ENCODE data around the gene WDR45B.
A peak's percentile ranks its signal among the peaks of the same experiment; 100 is the strongest.

Gene WDR45B

DNA sequence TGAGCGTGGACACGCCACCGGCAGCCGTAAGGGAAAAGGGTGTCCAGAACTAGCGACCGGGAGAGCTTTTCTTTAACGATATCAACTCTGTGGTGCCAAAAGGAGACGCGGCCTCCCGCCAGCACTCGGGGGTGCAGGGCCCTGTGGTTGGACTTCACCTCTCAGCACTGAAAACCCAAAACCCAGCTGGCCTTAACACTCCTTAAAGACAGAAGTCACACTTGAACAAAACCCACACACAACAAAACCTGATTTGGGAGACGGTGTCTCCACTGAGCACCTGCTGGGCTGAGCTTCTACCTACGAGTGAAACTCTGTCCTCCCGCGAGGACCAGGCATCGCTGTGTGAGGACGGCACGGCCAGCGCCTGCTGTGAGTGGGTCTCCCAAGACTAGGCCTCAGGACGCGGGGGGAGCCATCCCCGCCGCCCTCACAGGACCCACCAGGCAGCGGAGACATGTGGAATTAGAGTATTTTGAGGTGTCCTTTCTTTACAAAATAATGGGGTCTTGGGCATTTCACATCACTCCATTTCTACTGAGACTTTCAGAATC is 46.7 kb downstream of the WDR45B start:
- no peak for DNase-seq (ENCODE audit: low spot score)
- FAIRE-seq, result no peak

- no peak for FAIRE-seq
Observed at GRCh38 chr17:82600731-82601446, 47.4 kb downstream of the WDR45B start.

GRCh38 chr17:82599674-82600661 is 48.3 kb downstream of the WDR45B start:
- DNase-seq (ENCODE audit: low spot score) (no peak), FAIRE-seq (no peak)

More at GRCh38 chr17:82600731-82601446, 47.4 kb downstream of the WDR45B start:
- DNase-seq (ENCODE audit: low spot score), result no peak

- DNase-seq (ENCODE audit: low spot score), result peak; percentile 74
- FAIRE-seq, result no peak
Observed at GRCh38 chr17:82598256-82599119, 49.8 kb downstream of the WDR45B start.

DNA sequence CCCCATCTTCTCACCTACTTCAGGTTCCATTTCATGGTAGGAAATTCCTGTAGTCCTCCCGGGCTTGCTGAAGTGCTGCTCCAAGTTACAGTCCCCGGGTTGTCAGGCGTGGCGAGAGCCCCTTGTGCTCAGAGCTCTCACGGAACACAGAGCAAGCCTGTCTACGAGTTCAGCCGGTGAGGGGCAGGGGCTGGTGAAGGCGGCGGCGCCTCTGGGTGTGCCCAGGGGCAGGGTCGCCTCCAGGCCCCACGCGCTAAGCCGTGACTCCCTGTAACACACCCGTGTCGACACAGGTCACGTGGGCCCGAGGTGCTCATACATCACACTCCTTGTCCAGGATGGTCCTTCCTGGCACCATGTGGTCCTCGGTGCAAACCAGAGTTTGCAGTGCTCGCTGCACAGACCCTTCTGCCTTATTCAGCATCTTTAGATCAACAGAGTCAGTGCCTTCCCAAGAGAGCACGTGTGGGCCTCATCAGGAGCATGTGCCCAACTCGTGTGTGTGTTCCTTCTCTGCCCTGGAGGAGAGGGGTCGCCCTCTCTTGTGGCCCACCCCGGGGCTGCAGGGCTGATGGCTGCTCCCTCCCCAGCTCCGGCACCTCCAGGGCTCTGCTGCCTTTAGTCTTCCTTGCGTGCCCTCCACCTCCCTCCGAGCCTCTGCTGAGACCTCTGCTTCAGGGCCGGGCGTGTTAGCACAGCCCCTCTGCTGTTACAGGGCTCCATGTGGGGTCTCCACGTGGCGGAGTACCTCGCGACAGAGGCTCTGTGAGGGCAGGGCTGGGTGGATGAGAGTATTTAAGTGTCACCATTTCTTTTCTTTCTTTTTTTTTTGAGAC is 51.2 kb downstream of the WDR45B start:
- FAIRE-seq (no peak), DNase-seq (ENCODE audit: low spot score) (no peak)

- FAIRE-seq (no peak), DNase-seq (ENCODE audit: low spot score) (no peak)
Observed at GRCh38 chr17:82596296-82596695, 51.9 kb downstream of the WDR45B start.

DNA sequence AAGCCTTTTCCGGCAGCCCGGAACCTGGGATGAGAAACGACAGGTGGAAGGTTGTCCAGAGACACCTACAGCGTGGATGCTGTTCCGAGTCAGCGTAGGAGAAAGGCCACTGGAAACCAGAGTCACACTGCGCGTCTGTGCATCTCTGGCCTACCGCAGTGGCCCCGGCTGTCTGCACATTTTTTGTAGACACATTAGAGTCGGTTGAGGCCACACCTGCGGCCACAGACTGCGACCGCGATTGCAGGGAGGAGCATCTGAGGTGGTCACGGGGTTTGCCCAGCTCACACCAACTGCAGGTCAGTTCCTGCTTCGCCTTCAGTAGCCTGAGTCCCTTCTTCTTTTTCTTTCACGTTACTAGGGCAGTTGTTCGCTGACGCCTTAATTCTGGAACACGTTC is 52.4 kb downstream of the WDR45B start:
- DNase-seq (ENCODE audit: low spot score) (no peak), FAIRE-seq (no peak)

DNA sequence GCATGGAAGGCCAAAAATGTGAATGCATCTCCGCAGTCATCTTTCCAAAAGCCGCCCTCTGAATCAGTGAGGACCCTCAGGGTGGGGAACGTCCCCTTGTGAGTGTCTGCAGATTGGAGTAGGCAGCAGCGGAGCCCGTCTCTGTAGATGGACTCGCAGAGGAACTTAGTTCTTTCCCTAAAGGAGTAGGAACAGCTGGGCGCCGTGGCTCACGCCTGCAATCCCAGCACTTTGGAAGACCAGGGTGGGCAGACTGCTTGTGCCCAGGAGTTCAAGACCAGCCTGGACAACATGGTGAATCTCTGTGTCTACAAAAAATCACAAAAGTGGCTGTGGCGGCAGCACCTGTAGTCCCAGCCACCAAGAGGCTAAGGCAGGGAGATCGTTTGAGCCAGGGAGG is 53.7 kb downstream of the WDR45B start:
- FAIRE-seq, result no peak

DNA sequence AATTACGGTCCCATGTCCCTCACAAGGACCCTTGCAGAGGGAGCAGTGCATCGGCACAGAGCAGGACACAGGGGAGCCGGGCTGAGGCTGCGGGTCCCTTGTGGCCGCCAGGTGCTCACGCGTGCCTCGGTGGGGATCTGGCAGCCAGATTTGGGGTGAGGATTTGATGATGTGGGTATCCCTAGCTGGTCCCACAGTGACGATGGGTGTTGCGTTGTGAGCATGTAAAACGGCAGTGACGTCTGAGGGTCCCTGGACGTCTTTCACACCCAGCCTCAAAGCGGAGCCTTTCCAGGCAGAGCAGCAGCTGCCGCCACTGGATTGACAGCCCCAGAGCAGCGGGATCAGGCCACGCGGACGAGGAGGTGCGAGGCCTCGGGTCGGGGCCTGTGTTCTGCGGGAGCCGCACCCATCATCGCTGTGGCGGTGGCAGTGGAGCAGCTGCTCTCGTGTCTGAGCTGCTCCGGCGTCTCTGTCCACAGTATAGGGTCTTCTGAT is 54.6 kb downstream of the WDR45B start:
- DNase-seq (ENCODE audit: low spot score) (no peak), FAIRE-seq (no peak)

More for the DNA sequence above, 53.7 kb downstream of the WDR45B start:
- no peak for DNase-seq (ENCODE audit: low spot score)

DNA sequence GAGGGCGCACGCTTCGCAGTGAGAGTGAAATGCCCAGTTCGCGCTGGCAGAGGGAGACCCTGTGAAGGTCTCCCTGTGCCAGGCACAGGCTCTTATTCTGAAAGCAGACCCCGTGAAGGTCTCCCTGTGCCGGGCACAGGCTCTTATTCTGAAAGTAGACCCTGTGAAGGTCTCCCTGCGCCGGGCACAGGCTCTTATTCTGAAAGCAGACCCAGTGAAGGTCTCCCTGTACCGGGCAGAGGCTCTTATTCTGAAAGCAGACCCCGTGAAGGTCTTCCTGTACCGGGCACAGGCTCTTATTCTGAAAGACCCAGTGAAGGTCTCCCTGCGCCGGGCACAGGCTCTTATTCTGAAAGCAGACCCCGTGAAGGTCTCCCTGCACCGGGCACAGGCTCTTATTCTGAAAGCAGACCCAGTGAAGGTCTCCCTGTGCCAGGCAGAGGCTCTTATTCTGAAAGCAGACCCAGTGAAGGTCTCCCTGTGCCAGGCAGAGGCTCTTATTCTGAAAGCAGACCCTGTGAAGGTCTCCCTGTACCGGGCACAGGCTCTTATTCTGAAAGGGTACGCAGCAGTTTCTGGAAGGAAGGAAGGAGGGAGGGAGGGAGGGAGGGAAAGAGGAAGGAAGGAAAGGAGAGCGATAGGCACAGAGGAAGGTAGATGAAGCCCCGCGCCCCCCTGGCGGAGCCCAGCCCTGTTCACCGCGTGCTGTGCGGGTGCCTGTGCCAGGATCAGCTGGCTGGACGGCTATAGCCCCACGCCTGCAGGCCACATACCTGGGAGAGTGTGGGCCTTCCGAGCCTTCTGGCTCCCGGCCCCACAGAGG is 55.3 kb downstream of the WDR45B start:
- DNase-seq (ENCODE audit: low spot score) (peak; percentile 72), FAIRE-seq (peak; percentile 10)

DNA sequence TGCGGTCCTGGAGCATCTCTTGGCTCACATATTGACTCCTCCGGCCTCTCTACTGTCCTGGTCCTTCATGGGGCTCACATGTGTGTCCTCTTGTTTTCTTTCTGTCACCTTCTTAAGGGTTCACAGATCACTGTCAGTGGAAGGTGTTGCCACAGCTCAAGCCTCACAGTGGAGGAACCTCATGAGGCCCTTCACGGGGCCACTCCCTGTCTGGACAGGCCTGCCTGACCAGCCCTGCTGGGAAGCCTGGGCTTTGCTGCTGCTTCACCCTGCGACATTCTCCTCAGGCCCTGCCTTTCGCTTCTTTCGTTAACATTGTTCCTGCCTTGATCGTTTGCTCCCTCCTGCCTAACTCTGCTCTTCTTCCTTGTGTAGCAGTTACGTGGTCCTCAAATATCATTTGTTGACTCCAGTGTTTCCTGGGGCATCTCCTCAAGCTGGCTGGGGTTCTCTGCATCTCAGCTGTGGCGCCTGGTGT is 55.9 kb downstream of the WDR45B start:
- FAIRE-seq (no peak), DNase-seq (ENCODE audit: low spot score) (no peak)

DNA sequence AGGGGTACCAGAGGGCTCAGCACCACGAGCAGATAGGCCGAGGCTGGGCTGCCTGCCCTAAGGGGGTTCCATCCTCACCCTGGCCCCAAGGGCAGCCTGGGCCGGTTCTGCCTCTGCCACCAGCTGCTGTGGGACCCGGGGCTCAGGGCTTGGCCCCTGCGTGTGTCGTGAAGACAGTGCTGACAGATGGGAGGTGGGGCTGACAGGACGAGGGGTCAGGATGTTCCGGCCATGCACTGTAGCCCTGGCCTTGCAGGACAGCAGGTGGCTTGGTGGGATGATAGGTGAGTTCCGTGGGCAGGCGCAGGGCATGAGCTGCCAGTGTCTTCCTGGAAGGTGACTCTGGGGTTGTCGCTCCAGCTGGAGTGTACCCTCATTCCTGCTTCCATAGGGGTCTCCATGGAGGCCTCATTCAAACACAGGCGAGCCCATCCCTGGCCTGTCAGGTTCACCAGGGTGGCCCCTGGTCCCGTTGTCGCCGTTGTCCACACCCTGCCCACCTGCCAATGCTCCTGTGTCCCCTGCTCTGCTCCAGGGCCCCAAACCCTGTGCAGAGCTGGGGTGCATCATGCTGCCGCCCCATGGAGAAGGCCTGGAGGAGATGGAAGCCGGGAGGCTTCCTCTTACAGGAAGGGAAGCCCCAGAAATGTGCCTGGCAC is 57.2 kb downstream of the WDR45B start:
- FAIRE-seq, result no peak
- DNase-seq (ENCODE audit: low spot score), result no peak

DNA sequence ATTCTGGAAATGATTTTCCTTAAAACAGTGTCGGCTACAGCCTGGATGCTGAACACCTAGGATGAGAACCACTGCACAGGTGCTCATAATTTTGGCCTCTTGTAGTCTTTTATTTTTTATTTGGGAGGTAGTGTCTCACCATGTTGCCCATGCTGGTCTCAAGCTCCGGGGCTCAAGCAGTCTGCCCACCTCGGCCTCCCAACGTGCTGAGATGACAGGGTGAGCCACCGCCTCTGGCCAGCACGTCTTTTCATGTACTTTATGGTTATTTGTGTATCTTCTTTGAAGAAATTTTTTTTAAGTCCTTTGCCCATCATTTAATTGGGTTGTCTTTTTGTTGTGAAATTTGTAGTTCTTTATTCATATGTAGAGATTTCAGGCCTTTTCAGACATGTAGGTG is 58.0 kb downstream of the WDR45B start:
- DNase-seq (ENCODE audit: low spot score) (no peak), FAIRE-seq (no peak)

DNA sequence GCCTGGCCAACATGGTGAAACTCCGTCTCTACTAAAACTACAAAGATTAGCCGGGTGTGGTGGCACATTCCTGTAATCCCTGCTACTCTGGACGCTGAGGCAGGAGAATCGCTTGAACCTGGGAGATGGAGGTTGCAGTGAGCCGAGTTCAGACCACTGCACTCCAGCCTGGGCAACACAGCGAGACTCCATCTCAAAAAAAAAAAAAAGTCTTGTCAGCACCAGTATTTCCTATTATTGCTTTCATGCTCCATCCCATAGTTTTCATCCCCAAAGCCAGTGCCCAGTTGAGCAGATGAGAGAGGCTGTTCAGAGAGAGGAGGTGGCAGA is 58.4 kb downstream of the WDR45B start:
- FAIRE-seq, result no peak
- DNase-seq (ENCODE audit: low spot score), result no peak

DNA sequence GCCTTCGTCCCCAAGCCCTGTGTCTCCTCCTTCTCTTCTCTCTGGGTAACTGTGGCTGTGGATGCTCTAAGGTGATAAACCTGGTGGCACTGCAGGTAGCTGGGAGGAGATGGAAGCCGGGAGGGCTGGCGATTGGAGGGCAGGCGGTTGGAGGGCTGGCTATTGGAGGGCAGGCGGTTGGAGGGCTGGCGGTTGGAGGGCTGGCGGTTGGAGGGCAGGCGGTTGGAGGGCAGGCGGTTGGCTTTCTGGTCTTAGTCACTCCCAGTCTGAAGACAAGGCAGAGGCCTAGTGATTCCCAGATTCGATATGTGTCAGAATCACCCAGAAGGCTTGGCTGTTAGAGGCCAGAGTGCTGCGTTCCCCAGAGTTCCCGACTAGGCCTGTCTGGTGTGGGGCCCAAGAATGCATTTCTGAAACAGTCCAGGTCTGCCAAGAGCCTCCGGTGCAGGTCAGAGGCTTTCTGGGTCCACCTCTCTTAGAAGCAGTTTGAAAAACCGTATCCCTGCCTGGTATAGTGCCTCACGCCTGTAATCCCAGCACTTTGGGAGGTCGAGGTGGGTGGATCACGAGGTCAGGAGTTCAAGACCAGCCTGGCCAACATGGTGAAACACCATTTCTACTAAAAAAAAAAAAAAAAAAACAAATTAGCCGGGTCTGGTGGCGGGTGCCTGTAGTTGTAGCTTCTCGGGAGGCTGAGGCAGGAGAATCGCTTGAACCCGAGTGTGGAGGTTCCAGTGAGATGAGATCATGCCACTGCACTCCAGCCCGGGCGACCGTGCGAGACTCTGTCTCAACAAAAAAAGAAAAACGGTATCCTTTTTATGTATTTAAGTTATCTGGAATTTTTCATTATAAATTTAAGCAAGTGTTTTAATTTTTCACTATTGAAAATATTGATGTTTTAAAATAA is 59.7 kb downstream of the WDR45B start:
- FAIRE-seq (no peak), DNase-seq (ENCODE audit: low spot score) (no peak)

- no peak for FAIRE-seq
- no peak for DNase-seq (ENCODE audit: low spot score)
Observed at GRCh38 chr17:82587234-82588086, 60.8 kb downstream of the WDR45B start.
